Activated T-helper 1 cell treated with anti-CD3 and anti-CD28 coated beads, Interleukin-12 subunit alpha, Interleukin-12 subunit beta, Interleukin-2, Interleukin-4 antibody, amounts not matched to agents 30 ng/mL and 10 ng/mL and 1 ng/mL, durations not matched to agents 14 hours and 24 hours and 36 hours (primary cell): ENCODE results near the gene ASPDH. TPM values are rescaled to one million over a fixed set of nuclear protein-coding genes. Genes with fewer than 3 reads are reported as not detected.

Experiments used
- DNase-seq: peaks from one replicate; pipeline ENCODE4 v3.0.0; 2021; ENCODE audit warnings: low spot score
- H3K27ac Mint-ChIP-seq: one replicate; pipeline ENCODE4 v1.8.0; 2021; ENCODE audit warnings: mild to moderate bottlenecking, mixed read lengths
- H3K27me3 Mint-ChIP-seq: one replicate; pipeline ENCODE4 v1.8.0; 2022; ENCODE audit warnings: mild to moderate bottlenecking, moderate library complexity, mixed read lengths; ENCODE audit not compliant: insufficient read depth
- H3K36me3 Mint-ChIP-seq: one replicate; pipeline ENCODE4 v1.8.0; 2021; ENCODE audit warnings: low read depth, mixed read lengths
- H3K4me1 Mint-ChIP-seq: one replicate; pipeline ENCODE4 v1.8.0; 2021; ENCODE audit warnings: low read depth, mixed read lengths
- H3K4me3 Mint-ChIP-seq: one replicate; pipeline ENCODE4 v1.8.0; 2021; ENCODE audit warnings: mild to moderate bottlenecking, moderate library complexity, mixed read lengths
- H3K9me3 Mint-ChIP-seq: one replicate; pipeline ENCODE4 v1.8.0; 2021; ENCODE audit warnings: mixed read lengths
- intact Hi-C: fragments of 100-400 bp; cut with micrococcal nuclease; formaldehyde crosslinking; loops from one replicate; pipeline ENCODE4 v1.15.1; 2024
- total RNA-seq: library from RNA; stranded (reverse); gene quantifications from 2 replicates; pipeline ENCODE4 v1.2.3, GENCODE V29; 2022

The ASPDH gene
- total RNA-seq, 1 donor from 2014 or later = not detected

GRCh38 chr19:50552540-50552939, 38.8 kb upstream of the ASPDH start:
- Mint-ChIP-seq H3K27me3 (peaks cover 35% of the 10 kb centered on the region), H3K4me1 (peaks cover 5% of the 10 kb centered on the region)

GRCh38 chr19:50551715-50552187, 38.0 kb upstream of the ASPDH start:
- no peak for DNase-seq
- Mint-ChIP-seq H3K36me3 (no peaks in the 10 kb centered on the region), H3K4me3 (no peak overlapping the region), H3K27me3 (peaks cover 32% of the 10 kb centered on the region), H3K9me3 (no peaks in the 10 kb centered on the region), H3K4me1 (peaks cover 5% of the 10 kb centered on the region), H3K27ac (no peak overlapping the region)
- intact Hi-C loops = no loop called here

More at GRCh38 chr19:50552540-50552939, 38.8 kb upstream of the ASPDH start:
- Mint-ChIP-seq H3K36me3 (no peaks in the 10 kb centered on the region), H3K9me3 (no peaks in the 10 kb centered on the region), H3K4me3 (no peak overlapping the region), H3K27ac (no peak overlapping the region)
- DNase-seq = no peak
- intact Hi-C loops = no loop called here

- intact Hi-C loops = no loop called here
- no peak for DNase-seq
- no peaks in the 10 kb centered on the region for H3K36me3 Mint-ChIP-seq
- H3K27me3 Mint-ChIP-seq = peaks cover 29% of the 10 kb centered on the region
- no peak overlapping the region for H3K4me3 Mint-ChIP-seq
- H3K9me3 Mint-ChIP-seq = no peaks in the 10 kb centered on the region
- H3K4me1 Mint-ChIP-seq = no peaks in the 10 kb centered on the region
- no peak overlapping the region for H3K27ac Mint-ChIP-seq
Observed at GRCh38 chr19:50551034-50551714, 37.5 kb upstream of the ASPDH start.

- H3K9me3 Mint-ChIP-seq = no peaks in the 10 kb centered on the region
- DNase-seq = no peak
- H3K36me3 Mint-ChIP-seq = no peaks in the 10 kb centered on the region
- intact Hi-C loops = no loop called here
- peaks cover 27% of the 10 kb centered on the region for H3K27me3 Mint-ChIP-seq
- H3K4me3 Mint-ChIP-seq = no peak overlapping the region
- no peaks in the 10 kb centered on the region for H3K4me1 Mint-ChIP-seq
- no peak overlapping the region for H3K27ac Mint-ChIP-seq
Observed at GRCh38 chr19:50550594-50550966, 36.9 kb upstream of the ASPDH start.

- Mint-ChIP-seq H3K4me1 (no peaks in the 10 kb centered on the region), H3K4me3 (no peak overlapping the region), H3K9me3 (no peaks in the 10 kb centered on the region), H3K27me3 (peaks cover 23% of the 10 kb centered on the region), H3K27ac (no peak overlapping the region), H3K36me3 (no peaks in the 10 kb centered on the region)
- DNase-seq = no peak
- intact Hi-C loops = no loop called here
Observed at GRCh38 chr19:50549927-50550593, 36.3 kb upstream of the ASPDH start.

- H3K27ac Mint-ChIP-seq = no peak overlapping the region
- H3K4me1 Mint-ChIP-seq = no peaks in the 10 kb centered on the region
- H3K4me3 Mint-ChIP-seq = no peak overlapping the region
- DNase-seq = no peak
- H3K9me3 Mint-ChIP-seq = no peaks in the 10 kb centered on the region
- peaks cover 22% of the 10 kb centered on the region for H3K27me3 Mint-ChIP-seq
- intact Hi-C loops = no loop called here
- H3K36me3 Mint-ChIP-seq = no peaks in the 10 kb centered on the region
Observed at GRCh38 chr19:50549059-50549926, 35.6 kb upstream of the ASPDH start.

- peaks cover 20% of the 10 kb centered on the region for H3K27me3 Mint-ChIP-seq
- H3K4me1 Mint-ChIP-seq = no peaks in the 10 kb centered on the region
- H3K27ac Mint-ChIP-seq = no peak overlapping the region
- no peak for DNase-seq
- no peak overlapping the region for H3K4me3 Mint-ChIP-seq
- intact Hi-C loops = no loop called here
- no peaks in the 10 kb centered on the region for H3K9me3 Mint-ChIP-seq
- no peaks in the 10 kb centered on the region for H3K36me3 Mint-ChIP-seq
Observed at GRCh38 chr19:50548191-50549058, 34.7 kb upstream of the ASPDH start.

- H3K27ac Mint-ChIP-seq = no peak overlapping the region
- H3K4me3 Mint-ChIP-seq = no peak overlapping the region
- no peaks in the 10 kb centered on the region for H3K4me1 Mint-ChIP-seq
- H3K9me3 Mint-ChIP-seq = no peaks in the 10 kb centered on the region
- H3K27me3 Mint-ChIP-seq = peaks cover 12% of the 10 kb centered on the region
- no peaks in the 10 kb centered on the region for H3K36me3 Mint-ChIP-seq
- intact Hi-C loops = no loop called here
- DNase-seq = no peak
Observed at GRCh38 chr19:50547385-50548190, 33.9 kb upstream of the ASPDH start.

GRCh38 chr19:50546527-50547221, 33.0 kb upstream of the ASPDH start:
- Mint-ChIP-seq H3K9me3 (no peaks in the 10 kb centered on the region), H3K4me1 (no peaks in the 10 kb centered on the region), H3K36me3 (no peaks in the 10 kb centered on the region), H3K27me3 (peaks cover 6% of the 10 kb centered on the region), H3K4me3 (no peak overlapping the region), H3K27ac (no peak overlapping the region)
- DNase-seq = no peak
- intact Hi-C loops = no loop called here

GRCh38 chr19:50542943-50543342, 29.2 kb upstream of the ASPDH start:
- Mint-ChIP-seq H3K9me3 (no peaks in the 10 kb centered on the region), H3K4me1 (no peaks in the 10 kb centered on the region), H3K4me3 (no peak overlapping the region), H3K36me3 (no peaks in the 10 kb centered on the region), H3K27ac (no peak overlapping the region), H3K27me3 (no peaks in the 10 kb centered on the region)
- DNase-seq = no peak
- intact Hi-C loops = no loop called here

GRCh38 chr19:50537769-50538230, 24.1 kb upstream of the ASPDH start:
- Mint-ChIP-seq H3K4me3 (no peak overlapping the region), H3K27me3 (peaks cover 4% of the 10 kb centered on the region), H3K36me3 (peaks cover 2% of the 10 kb centered on the region), H3K27ac (no peak overlapping the region), H3K4me1 (no peaks in the 10 kb centered on the region), H3K9me3 (peaks cover 5% of the 10 kb centered on the region)
- peak; percentile 31 for DNase-seq
- intact Hi-C loops = loop anchor here (1.0 kb wide), 3 partner anchors 19 to 385 kb away; no protein-coding TSS in a partner anchor
